Heart left ventricle (tissue), 13 donors: Measurements from ENCODE around the gene CTRB2.

Experiments
- CTCF ChIP-seq, 12 donors: fragments of 200-600 bp; sonication (generic) in 4 of 12; IDR thresholded peaks; one replicate each; pipeline versions ENCODE4 v1.5.0 to v1.8.0; 2018 to 2022; ENCODE audit warnings: antibody characterized with exemption in 12 of 12, mild to moderate bottlenecking in 5 of 12
- POLR2A ChIP-seq, 2 donors: fragments of 450-650 bp; IDR thresholded peaks; one replicate each; pipeline ENCODE4 v1.6.1; 2017; ENCODE audit warnings: antibody characterized with exemption in 2 of 2, mild to moderate bottlenecking in 2 of 2, moderate library complexity in 2 of 2
- donor health status: ischemic (EF 13 %, LVEDD 7.1; RV severe dilation, severe dysfunction).
- donor health status: DM: no; HTN: yes; CAD: no.
- donor health status: DM: no; HTN: no; CAD: no.
- donor health status: ischemic (EF 25% LVEDD 6.9; RV normal size, moderate dysfunction).
- donor health status: ischemic (EF 25% LVEDD 5.7; RV mildly dilated, moderate dysfunction).
- donor health status: ischemic (EF 35%, LVEDD 5.7; RV mildly dilated, moderate dysfunction).
- donor health status: nonischemic (EF 11% LVEDD 7.7; RV severe dilation, severe dysfunction).
- donor health status: DM: yes; HTN: yes; CAD: no.
- donor health status: PGD.
- donor health status: ischemic (EF 29% LVEDD 5.4; RV normal size, mild dysfunction).
- donor health status: nonischemic (EF 23%, LVEDD 6.1; RV moderate dilation, normal function).

DNA sequence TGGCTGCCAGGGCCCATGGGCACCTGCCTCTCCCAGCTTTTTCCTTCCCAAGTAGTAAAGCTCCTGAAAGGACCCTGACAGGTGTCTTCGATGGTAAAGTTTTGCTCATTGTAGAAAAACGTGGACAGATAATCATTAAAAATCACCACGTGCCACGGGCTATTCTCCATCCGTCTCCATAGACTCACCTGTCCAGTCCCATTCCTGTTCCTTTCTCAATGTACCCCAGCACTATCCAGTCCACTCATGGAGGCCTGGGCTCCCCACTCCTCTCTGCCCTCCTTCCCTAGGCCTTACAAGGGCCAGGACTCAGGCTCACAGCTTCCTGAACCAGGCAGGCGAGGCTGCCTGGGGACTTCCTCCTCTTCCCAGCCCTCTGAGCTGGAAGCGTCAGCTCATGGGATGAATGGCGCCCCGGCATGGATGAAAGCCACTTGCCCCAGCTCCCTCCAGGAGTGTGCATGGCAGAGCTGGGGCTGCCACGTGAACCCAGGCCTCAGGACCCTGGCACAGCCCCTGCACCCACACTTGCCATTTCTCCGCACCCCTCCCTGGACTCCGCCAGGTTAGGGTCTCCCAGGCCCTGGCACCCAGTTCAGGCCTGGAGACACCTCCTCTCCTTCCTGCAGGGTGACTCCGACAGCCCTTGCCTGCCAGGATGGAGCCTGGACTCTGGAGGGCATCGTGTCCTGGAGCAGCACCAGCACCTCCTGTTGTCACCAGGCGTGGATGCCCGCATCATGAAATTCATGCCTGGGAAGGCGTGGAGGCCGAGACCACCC is 20.6 kb upstream of the CTRB2 start:
- TF ChIP-seq CTCF (IDR thresholded peaks at IDR 0.05) (no peak), POLR2A (IDR thresholded peaks at IDR 0.05) (no peak)
